Measurements from ENCODE around the gene RAB14.

- no peak for TF ChIP-seq CTCF (IDR thresholded peaks at IDR 0.05)
- TF ChIP-seq EZH2 (IDR thresholded peaks at IDR 0.05; ENCODE audit: borderline replicate concordance, insufficient read depth, low read depth, low read length, poor library complexity, severe bottlenecking) = no peak
Observed at GRCh38 chr9:121207371-121207940, 5.8 kb upstream of the RAB14 start.
